Thymus (tissue), 11 donors: ENCODE results near the gene KANSL2. TPM values are rescaled to one million over a fixed set of nuclear protein-coding genes. Genes with fewer than 3 reads are reported as not detected.
"Not testable (repeated sequence)": the region's sequence is repeated elsewhere in the genome, so short reads cannot be mapped to it uniquely, and the experiment has no call there.

Experiments used
- DNase-seq, 9 donors: peaks; one replicate each; pipeline ENCODE4 v3.0.0-alpha.2; 2013; ENCODE audit warnings: low spot score in 9 of 9, low read depth in 6 of 9, missing footprints in 1 of 9
- H3K27ac ChIP-seq, 2 donors: one replicate each; pipeline ENCODE4 v1.5.1; 2013; ENCODE audit warnings: control low read depth in 1 of 2, low read depth in 1 of 2, low read length in 1 of 2, mild to moderate bottlenecking in 1 of 2, moderate library complexity in 1 of 2
- H3K27me3 ChIP-seq, 2 donors: one replicate each; pipeline ENCODE4 v1.5.1; 2013; ENCODE audit warnings: low read length in 1 of 2; ENCODE audit not compliant: control insufficient read depth in 2 of 2, insufficient read depth in 1 of 2
- H3K36me3 ChIP-seq, 2 donors: one replicate each; pipeline ENCODE4 v1.5.1; 2013; ENCODE audit warnings: low read length in 1 of 2, mild to moderate bottlenecking in 1 of 2, moderate library complexity in 1 of 2; ENCODE audit not compliant: control insufficient read depth in 2 of 2, insufficient read depth in 2 of 2
- H3K4me1 ChIP-seq, 2 donors: one replicate each; pipeline ENCODE4 v1.5.1; 2013; ENCODE audit warnings: low read length in 2 of 2; ENCODE audit not compliant: control insufficient read depth in 2 of 2, insufficient read depth in 2 of 2
- H3K4me3 ChIP-seq, 2 donors: one replicate each; pipeline ENCODE4 v1.5.1; 2013; ENCODE audit warnings: low read length in 2 of 2, control low read depth in 1 of 2, mild to moderate bottlenecking in 1 of 2
- H3K9me3 ChIP-seq, 2 donors: one replicate each; pipeline ENCODE4 v1.5.1; 2013; ENCODE audit warnings: low read length in 1 of 2, mild to moderate bottlenecking in 1 of 2; ENCODE audit not compliant: control insufficient read depth in 2 of 2, insufficient read depth in 1 of 2
- WGBS: extraction: QIAGEN DNeasy Blood & Tissue Kit; methylation state at CpG from one replicate; pipeline ENCODE4 v1.1.7; 2013; 5-methylcytosine and 5-hydroxymethylcytosine counted together
- polyA plus RNA-seq: library from polyadenylated mRNA; stranded (reverse); fragments of 200-250 nt; gene quantifications from one replicate; pipeline ENCODE4 v1.2.3, GENCODE V29; 2013
- total RNA-seq: library from RNA; stranded (reverse); fragments of 120-200 nt; gene quantifications from one replicate; pipeline ENCODE4 v1.2.4, GENCODE V29; 2013
- donor health status: healthy.

Gene KANSL2
- total and polyA plus RNA-seq, 2 donors: 38.9 to 70.1 TPM

DNA sequence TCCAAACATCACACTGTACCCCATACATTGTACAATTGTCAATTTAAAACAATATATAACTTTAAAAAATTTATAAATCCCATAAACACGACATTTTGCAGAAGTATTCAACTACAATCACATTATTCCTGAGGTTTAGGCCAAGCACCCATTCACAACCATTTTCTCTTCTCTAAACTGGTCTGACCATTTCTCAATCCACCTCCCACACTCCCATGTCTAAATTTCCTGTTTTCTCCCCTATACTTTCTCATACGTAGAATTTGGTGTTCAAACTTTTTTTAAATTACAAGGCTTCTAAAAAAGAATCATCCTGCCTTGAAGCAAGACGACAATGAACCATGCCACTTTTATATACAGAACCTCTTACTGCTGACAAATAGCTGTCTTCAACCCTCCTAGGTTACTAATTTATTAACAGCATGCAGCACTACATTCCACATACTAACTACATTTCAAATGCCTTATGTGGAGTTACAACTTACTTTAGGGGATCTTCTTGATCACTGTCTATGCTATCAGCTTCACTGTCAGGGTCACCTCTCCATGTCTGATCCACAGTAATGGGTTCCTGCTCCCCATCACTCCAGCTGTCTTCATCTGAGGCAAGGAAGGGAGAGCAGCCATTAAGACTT, 3.4 kb downstream of the KANSL2 start:
- Histone ChIP-seq H3K36me3 (peaks cover 24 to 50% of the 10 kb centered on the region in 2 donors), H3K4me3 (no peak overlapping the region), H3K27ac (no peak overlapping the region), H3K4me1 (peaks cover 13 to 19% of the 10 kb centered on the region in 2 donors), H3K9me3 (no peaks in the 10 kb centered on the region), H3K27me3 (no peaks in the 10 kb centered on the region)
- 89% methylated on average over 3 of the region's 3 CpGs for WGBS
- DNase-seq: no peak

DNA sequence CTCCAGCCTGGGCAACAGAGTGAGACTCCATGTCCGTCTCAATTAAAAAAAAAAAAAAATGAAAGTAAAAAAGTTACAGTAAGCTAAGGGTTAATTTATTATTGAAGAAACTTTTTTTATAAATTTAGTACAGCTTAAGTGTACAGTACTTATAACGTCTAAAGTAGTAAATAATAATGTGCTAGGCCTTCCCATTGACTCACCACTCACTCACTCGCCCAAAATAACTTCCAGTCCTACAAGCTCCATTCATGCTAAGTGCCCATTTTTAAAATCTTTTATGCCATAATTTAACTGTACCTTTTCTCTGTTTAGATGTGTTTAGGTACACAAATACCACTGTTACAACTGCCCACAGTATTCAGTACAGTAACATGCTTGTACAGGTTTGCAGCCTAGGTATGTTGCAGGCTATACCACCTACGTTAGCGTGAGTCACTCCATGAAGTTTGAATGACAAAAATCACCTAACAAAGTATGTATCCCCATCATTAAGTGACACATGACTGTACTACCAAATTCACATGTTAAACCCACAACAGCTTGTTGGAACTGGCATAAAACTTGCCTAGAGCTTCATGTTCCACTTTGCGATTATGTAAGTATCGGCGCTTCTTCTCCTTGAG, 10.7 kb downstream of the KANSL2 start:
- WGBS: 99% methylated on average over 8 of the region's 8 CpGs
- H3K36me3 ChIP-seq: peaks cover 57 to 79% of the 10 kb centered on the region in 2 donors
- H3K27me3 ChIP-seq: no peaks in the 10 kb centered on the region
- H3K4me3 ChIP-seq: no peak overlapping the region
- no peak overlapping the region for H3K27ac ChIP-seq
- H3K9me3 ChIP-seq: no peaks in the 10 kb centered on the region
- DNase-seq: no peak
- H3K4me1 ChIP-seq: no peaks in the 10 kb centered on the region

DNA sequence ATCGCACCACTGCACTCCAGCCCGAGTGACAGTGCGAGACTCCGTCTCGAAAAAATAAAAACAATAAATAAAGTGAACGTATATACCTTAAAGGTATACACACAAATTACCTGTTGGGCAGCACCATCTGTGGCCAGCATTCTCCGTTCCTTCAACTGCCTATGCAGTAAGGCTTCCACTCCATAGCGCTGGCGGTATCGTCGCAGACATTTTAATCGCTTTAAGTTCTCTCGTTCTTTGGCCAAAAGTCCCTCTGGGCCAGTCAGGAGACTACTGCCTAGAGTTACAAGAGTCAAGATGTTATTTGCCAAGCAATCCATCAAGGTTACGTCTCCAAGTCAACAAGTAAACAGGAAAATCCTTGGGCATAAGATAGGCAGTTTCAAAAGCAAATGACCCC, 13.0 kb downstream of the KANSL2 start:
- Histone ChIP-seq H3K27me3 (no peaks in the 10 kb centered on the region), H3K4me3 (no peak overlapping the region), H3K36me3 (peaks cover 59 to 80% of the 10 kb centered on the region in 2 donors), H3K9me3 (no peaks in the 10 kb centered on the region), H3K27ac (no peak overlapping the region), H3K4me1 (no peaks in the 10 kb centered on the region)
- DNase-seq: no peak
- 97% methylated on average over 14 of the region's 14 CpGs for WGBS

DNA sequence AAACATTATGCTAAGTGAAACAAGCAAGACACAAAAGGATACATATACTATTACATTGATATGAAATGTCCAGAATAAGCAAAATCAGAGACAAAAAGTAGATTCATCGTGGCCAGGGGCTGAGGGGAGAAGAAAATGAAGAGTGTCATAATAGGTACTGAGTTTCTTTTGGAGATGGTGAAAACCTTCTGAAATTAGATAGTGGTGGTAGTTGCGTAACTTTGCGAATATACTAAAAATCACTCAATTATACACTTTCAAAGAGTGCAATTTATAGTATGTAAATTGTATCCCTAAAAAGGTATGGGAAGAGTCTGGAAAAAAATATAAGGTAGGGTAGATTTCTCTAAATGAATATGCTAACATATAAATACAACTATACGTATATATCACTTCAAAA, 22.2 kb downstream of the KANSL2 start:
- Histone ChIP-seq H3K27me3 (no peaks in the 10 kb centered on the region), H3K9me3 (no peaks in the 10 kb centered on the region), H3K4me3 (no peak overlapping the region), H3K36me3 (peaks cover 50 to 75% of the 10 kb centered on the region in 2 donors), H3K27ac (no peak overlapping the region), H3K4me1 (no peaks in the 10 kb centered on the region)
- WGBS: 98% methylated on average over 4 of the region's 4 CpGs
- DNase-seq: no peak

DNA sequence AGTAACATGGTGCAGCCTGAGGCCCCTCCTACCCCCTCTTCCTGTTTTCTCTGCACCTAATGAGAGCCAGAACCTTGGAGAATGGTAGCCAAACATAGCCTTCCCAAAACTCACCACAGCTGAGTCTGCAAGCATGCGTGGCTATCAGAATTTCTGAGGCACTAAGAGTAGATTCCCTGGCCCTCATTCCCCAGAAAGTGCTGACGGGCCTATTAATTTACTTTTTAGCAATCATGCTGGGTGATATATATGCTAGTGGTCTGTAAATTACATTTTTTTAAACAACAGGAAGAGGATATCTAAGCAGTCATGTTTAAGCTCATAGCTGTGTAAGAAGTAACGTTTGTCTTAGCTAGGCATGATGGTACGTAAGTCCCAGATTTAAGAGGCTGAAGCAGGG, 30.4 kb downstream of the KANSL2 start:
- no peaks in the 10 kb centered on the region for H3K9me3 ChIP-seq
- no peaks in the 10 kb centered on the region for H3K4me1 ChIP-seq
- WGBS: 82% methylated on average over 4 of the region's 4 CpGs
- H3K27ac ChIP-seq: no peak overlapping the region
- no peak for DNase-seq
- H3K4me3 ChIP-seq: no peak overlapping the region
- H3K27me3 ChIP-seq: no peaks in the 10 kb centered on the region
- peaks cover 47 to 62% of the 10 kb centered on the region in 2 donors for H3K36me3 ChIP-seq

DNA sequence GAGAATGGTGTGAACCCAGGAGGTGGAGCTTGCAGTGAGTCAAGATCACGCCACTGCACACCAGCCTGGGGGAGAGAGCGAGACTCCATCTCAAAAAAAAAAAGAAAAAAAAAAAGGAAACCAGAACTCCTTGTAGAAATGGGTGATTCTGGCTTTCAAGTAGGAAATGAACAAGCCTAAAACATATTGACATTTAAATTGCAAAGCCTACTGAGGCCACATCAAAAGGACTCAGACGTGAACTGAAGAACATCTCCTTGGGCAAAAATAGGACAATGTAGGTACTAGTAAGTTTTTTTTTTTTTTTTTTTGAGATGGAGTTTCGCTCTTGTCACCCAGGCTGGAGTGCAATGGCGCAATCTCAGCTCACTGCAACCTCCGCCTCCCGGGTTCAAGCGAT, 36.7 kb downstream of the KANSL2 start:
- peaks cover 0 to 15% of the 10 kb centered on the region in 2 donors for H3K9me3 ChIP-seq
- not testable (repeated sequence) for H3K4me1 ChIP-seq, H3K4me3 ChIP-seq, H3K36me3 ChIP-seq, H3K27ac ChIP-seq, H3K27me3 ChIP-seq
- 82% methylated on average over 8 of the region's 8 CpGs for whole genome bisulfite sequencing
- peak in 3 of 9 donors; percentile 4 to 30 (median 9) for DNase-seq

DNA sequence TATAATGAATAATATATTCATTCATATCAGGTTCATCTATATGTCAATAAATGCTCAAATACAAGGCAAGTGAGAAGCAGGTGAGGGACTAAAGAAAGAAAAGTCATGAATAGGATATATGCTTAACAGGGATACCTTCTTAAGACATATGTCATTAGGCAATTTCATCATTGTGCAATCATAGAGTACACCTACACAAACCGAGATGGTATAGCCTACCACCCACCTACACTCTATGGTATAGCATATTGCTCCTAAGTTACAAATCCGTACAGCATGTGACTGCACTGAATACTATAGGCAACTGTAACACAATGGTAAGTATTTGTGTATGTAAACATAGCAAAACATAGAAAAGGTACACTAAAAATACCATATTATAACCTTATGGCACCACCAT, 39.0 kb downstream of the KANSL2 start:
- Histone ChIP-seq H3K9me3 (peaks cover 0 to 15% of the 10 kb centered on the region in 2 donors), H3K27ac (no peak overlapping the region), H3K36me3 (peaks cover 0 to 3% of the 10 kb centered on the region in 2 donors), H3K4me1 (no peaks in the 10 kb centered on the region), H3K27me3 (no peaks in the 10 kb centered on the region), H3K4me3 (no peak overlapping the region)
- DNase-seq: no peak
- over 99% methylated on average over 2 of the region's 2 CpGs for WGBS

DNA sequence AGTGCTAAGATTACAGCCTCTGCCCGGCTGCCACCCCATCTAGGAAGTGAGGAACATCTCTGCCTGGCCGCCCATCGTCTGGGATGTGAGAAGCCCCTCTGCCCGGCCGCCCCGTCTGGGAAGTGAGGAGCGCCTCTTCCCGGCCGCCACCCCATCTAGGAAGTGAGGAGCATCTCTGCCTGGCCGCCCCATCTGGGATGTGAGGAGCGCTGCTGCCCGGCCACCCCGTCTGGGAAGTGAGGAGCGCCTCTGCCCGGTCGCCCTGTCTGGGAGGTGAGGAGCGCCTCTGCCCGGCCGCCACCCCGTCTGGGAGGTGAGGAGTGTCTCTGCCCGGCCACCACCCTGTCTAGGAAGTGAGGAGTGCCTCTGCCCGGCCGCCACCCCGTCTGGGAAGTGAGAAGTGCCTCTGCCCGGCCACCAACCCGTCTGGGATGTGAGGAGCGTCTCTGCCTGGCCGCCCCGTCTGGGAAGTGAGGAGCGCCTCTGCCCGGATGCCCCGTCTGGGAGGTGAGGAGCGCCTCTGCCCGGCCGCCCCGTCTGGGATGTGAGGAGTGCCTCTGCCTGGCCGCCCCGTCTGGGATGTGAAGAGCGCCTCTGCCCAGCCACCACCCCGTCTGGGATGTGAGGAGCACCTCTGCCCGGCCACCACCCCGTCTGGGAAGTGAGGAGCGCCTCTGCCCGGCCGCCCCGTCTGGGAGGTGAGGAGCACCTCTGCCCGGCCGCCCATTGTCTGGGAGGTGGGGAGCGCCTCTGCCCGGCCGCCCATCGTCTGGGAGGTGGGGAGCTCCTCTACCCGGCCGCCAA, 40.1 kb downstream of the KANSL2 start:
- WGBS: 95% methylated on average over 54 of the region's 54 CpGs
- H3K9me3 ChIP-seq: peaks cover 0 to 15% of the 10 kb centered on the region in 2 donors
- DNase-seq: not testable (repeated sequence)

DNA sequence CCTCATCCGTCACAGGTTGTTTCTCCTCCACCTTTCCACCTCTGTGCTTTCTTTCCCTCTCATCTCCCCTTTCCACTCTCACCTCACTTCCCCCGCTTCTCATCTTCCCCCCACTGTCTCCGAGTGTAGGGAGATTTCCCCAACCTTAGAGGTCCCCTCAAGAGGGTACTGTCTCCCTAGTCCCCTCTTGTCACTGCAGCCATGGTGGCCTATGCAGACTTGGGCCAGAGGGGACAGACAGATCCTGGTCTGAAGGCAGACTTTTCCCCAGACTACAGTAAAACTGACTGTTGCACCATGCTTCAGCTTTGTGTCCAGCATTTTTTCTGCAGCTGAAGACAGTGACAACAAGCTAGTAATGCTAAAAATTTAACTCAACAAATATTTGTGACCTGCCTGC, 41.2 kb downstream of the KANSL2 start:
- no peaks in the 10 kb centered on the region for H3K4me1 ChIP-seq
- H3K27me3 ChIP-seq: no peaks in the 10 kb centered on the region
- no peak overlapping the region for H3K27ac ChIP-seq
- H3K9me3 ChIP-seq: peaks cover 0 to 15% of the 10 kb centered on the region in 2 donors
- H3K36me3 ChIP-seq: no peaks in the 10 kb centered on the region
- whole genome bisulfite sequencing: 98% methylated on average over 3 of the region's 3 CpGs
- no peak for DNase-seq
- no peak overlapping the region for H3K4me3 ChIP-seq

More for the DNA sequence above, 40.1 kb downstream of the KANSL2 start:
- H3K27ac ChIP-seq, H3K4me3 ChIP-seq, H3K36me3 ChIP-seq, H3K4me1 ChIP-seq, H3K27me3 ChIP-seq: not testable (repeated sequence)
